DOHH2 (cell line): ENCODE results near the gene CILP.

Experiments
- H3F3A ChIP-seq: fragments of 200-600 bp; sonication (generic), shearing (Covaris generic); 2 replicates; pipeline ENCODE4 v1.6.0; 2016; ENCODE audit warnings: antibody characterized with exemption, mild to moderate bottlenecking; ENCODE audit not compliant: control insufficient read depth, insufficient read depth
- H3K27ac ChIP-seq: fragments of 200-600 bp; sonication (generic); 2 replicates; pipeline ENCODE4 v1.5.1; 2014; ENCODE audit warnings: low read depth, mild to moderate bottlenecking, low read length, moderate library complexity
- H3K27me3 ChIP-seq: fragments of 200-600 bp; sonication (generic); 2 replicates; pipeline ENCODE4 v1.6.1; 2014; ENCODE audit warnings: mild to moderate bottlenecking, low read length, mixed read lengths; ENCODE audit not compliant: control insufficient read depth
- H3K36me3 ChIP-seq: fragments of 200-600 bp; sonication (generic); 2 replicates; pipeline ENCODE4 v1.6.1; 2014; ENCODE audit warnings: mild to moderate bottlenecking, low read length, moderate library complexity, mixed read lengths; ENCODE audit not compliant: control insufficient read depth
- H3K4me1 ChIP-seq: fragments of 200-600 bp; sonication (generic); 2 replicates; pipeline ENCODE4 v1.6.1; 2014; ENCODE audit warnings: mild to moderate bottlenecking, low read length, mixed read lengths; ENCODE audit not compliant: control insufficient read depth
- H3K4me2 ChIP-seq: fragments of 200-600 bp; sonication (generic); 2 replicates; pipeline ENCODE4 v1.6.0; 2014; ENCODE audit warnings: mild to moderate bottlenecking, low read length, moderate library complexity
- H3K4me3 ChIP-seq: fragments of 200-600 bp; sonication (generic); 2 replicates; pipeline ENCODE4 v1.5.1; 2014; ENCODE audit warnings: mild to moderate bottlenecking, low read length, mixed read lengths
- H3K79me2 ChIP-seq: fragments of 200-600 bp; sonication (generic); 2 replicates; pipeline ENCODE4 v1.6.1; 2014; ENCODE audit warnings: mild to moderate bottlenecking, low read length, mixed read lengths; ENCODE audit not compliant: control insufficient read depth
- H3K9me2 ChIP-seq: fragments of 200-600 bp; sonication (generic); replicated peaks from 2 replicates; pipeline ENCODE4 v1.6.1; 2014; ENCODE audit warnings: mild to moderate bottlenecking, low read length, mixed read lengths; ENCODE audit not compliant: control insufficient read depth
- H3K9me3 ChIP-seq: fragments of 200-600 bp; sonication (generic); 2 replicates; pipeline ENCODE4 v1.6.1; 2014; ENCODE audit warnings: antibody characterized with exemption, low read length, mixed read lengths; ENCODE audit not compliant: control insufficient read depth, insufficient read depth
- H4K20me1 ChIP-seq: fragments of 200-600 bp; sonication (generic); 2 replicates; pipeline ENCODE4 v1.6.0; 2014; ENCODE audit warnings: low read depth, mild to moderate bottlenecking, antibody characterized with exemption, low read length, moderate library complexity; ENCODE audit not compliant: control insufficient read depth, insufficient read depth
- EZH2phosphoT487 ChIP-seq: fragments of 200-600 bp; sonication (generic); IDR thresholded peaks from 2 replicates; pipeline ENCODE4 v1.6.1; 2017; ENCODE audit warnings: borderline replicate concordance, mild to moderate bottlenecking, antibody characterized with exemption, low read length, moderate library complexity, mixed read lengths
- TF ChIP-seq, protein P1 (sequence below): fragments of 200-600 bp; sonication (generic); IDR thresholded peaks from one replicate; pipeline ENCODE4 v1.5.1; 2014; ENCODE audit warnings: antibody characterized with exemption, mild to moderate bottlenecking, low read depth, low read length; ENCODE audit not compliant: poor library complexity, severe bottlenecking

The CILP gene

GRCh38 chr15:65209701-65210643 is 1.3 kb downstream of the CILP start:
- Histone ChIP-seq H3K79me2 (no peaks in the 10 kb centered on the region), H3K9me3 (no peaks in the 10 kb centered on the region), H3K9me2 (no peaks in the 10 kb centered on the region), H3K36me3 (no peaks in the 10 kb centered on the region), H3K27ac (no peak overlapping the region), H4K20me1 (no peaks in the 10 kb centered on the region), H3K4me1 (peaks cover 12% of the 10 kb centered on the region), H3K27me3 (peaks cover 9% of the 10 kb centered on the region; the same call in 1 of the 2 replicates), H3K4me2 (no peak overlapping the region), H3F3A (no peaks in the 10 kb centered on the region), H3K4me3 (no peak overlapping the region)
- no peak for TF ChIP-seq EZH2phosphoT487
- TF ChIP-seq, protein P1, sequence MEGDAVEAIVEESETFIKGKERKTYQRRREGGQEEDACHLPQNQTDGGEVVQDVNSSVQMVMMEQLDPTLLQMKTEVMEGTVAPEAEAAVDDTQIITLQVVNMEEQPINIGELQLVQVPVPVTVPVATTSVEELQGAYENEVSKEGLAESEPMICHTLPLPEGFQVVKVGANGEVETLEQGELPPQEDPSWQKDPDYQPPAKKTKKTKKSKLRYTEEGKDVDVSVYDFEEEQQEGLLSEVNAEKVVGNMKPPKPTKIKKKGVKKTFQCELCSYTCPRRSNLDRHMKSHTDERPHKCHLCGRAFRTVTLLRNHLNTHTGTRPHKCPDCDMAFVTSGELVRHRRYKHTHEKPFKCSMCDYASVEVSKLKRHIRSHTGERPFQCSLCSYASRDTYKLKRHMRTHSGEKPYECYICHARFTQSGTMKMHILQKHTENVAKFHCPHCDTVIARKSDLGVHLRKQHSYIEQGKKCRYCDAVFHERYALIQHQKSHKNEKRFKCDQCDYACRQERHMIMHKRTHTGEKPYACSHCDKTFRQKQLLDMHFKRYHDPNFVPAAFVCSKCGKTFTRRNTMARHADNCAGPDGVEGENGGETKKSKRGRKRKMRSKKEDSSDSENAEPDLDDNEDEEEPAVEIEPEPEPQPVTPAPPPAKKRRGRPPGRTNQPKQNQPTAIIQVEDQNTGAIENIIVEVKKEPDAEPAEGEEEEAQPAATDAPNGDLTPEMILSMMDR, result no peak

DNA sequence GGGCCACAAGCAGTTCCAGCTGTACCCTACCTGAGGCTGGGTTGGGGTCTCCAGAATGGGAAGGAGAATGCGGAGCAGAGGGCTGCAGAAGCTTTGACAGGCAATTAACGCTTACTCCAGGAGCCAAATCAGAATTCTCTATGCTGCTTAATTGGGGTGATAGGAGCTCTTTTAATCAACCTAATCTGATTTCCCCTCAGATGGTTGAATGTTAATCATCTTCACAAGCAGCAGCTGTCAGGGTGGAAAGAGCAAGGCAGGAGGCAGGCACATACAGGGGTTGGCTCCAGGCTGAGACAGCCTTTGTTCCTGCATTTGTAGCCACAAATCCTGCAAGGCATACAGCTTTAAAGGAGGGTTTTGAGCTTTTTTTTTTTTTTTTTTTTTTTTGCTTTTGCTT is 2.6 kb downstream of the CILP start:
- Histone ChIP-seq H3K4me3 (no peak overlapping the region), H3K9me3 (no peaks in the 10 kb centered on the region), H3K4me1 (peaks cover 12% of the 10 kb centered on the region), H3K9me2 (no peaks in the 10 kb centered on the region), H3K36me3 (no peaks in the 10 kb centered on the region), H3F3A (no peaks in the 10 kb centered on the region), H3K27ac (no peak overlapping the region), H3K4me2 (no peak overlapping the region), H4K20me1 (no peaks in the 10 kb centered on the region), H3K79me2 (no peaks in the 10 kb centered on the region), H3K27me3 (peaks cover 11% of the 10 kb centered on the region; the same call in 1 of the 2 replicates)
- TF ChIP-seq, protein P1, result no peak
- no peak for TF ChIP-seq EZH2phosphoT487

DNA sequence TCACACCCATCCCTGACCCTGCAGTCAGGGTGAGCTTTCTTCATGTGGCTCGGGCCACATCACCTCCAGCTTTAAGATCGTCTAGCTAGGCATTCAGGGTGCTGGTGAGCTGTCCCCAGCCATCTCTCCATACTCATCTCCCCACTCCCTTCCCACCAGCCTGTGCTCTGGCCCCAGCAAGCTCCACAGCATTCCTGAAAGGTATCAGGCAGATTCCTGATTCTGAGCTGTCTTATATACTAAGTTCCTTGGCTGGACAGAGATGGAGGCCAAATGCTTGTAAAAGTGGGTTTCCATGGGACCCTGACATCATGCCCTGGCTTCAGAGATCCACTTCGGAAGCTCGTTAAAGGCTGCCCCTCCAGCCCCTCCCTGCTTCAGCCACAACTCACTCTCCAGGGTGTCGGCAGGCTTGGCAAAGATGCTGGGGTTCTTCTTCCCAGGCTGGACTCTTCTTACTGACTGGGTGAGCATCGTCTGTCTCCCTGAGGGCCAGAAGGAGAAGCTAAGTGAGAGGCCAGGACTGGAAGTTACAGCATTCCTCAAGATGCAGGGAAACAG is 3.9 kb downstream of the CILP start:
- Histone ChIP-seq H4K20me1 (no peaks in the 10 kb centered on the region), H3K36me3 (no peaks in the 10 kb centered on the region), H3K27me3 (peaks cover 14% of the 10 kb centered on the region), H3K9me3 (no peaks in the 10 kb centered on the region), H3K4me1 (peaks cover 10% of the 10 kb centered on the region), H3F3A (no peaks in the 10 kb centered on the region), H3K4me2 (no peak overlapping the region), H3K4me3 (no peak overlapping the region), H3K9me2 (no peaks in the 10 kb centered on the region), H3K79me2 (no peaks in the 10 kb centered on the region), H3K27ac (no peak overlapping the region)
- TF ChIP-seq, protein P1, result no peak
- TF ChIP-seq EZH2phosphoT487, result no peak
